Tibial artery (tissue), 4 donors: Measurements from ENCODE around the gene CCDC141.

ENCODE experiments used
- DNase-seq, 2 donors: peaks; one replicate each; pipeline ENCODE4 v3.0.0-alpha.2; 2019
- H3K27ac ChIP-seq, 2 donors: fragments of 200-600 bp; sonication (generic) in 1 of 2; 1 replicate in 1 of 2; 2 replicates in 1 of 2; pipeline ENCODE4 v1.5.1; 2018 to 2019; ENCODE audit warnings: mild to moderate bottlenecking in 1 of 2
- H3K27me3 ChIP-seq, 2 donors: fragments of 200-600 bp; sonication (generic) in 1 of 2; one replicate each; pipeline versions ENCODE4 v1.5.1 to v1.6.0; 2016 to 2019
- H3K36me3 ChIP-seq, 3 donors: fragments of 200-600 bp; sonication (generic) in 2 of 3; one replicate each; pipeline ENCODE4 v1.5.1; 2016 to 2019; ENCODE audit warnings: mild to moderate bottlenecking in 2 of 3
- H3K4me1 ChIP-seq, 4 donors: fragments of 200-600 bp; sonication (generic) in 2 of 4; 1 replicate in 3 of 4; 2 replicates in 1 of 4; pipeline ENCODE4 v1.5.1; 2016 to 2019
- H3K4me3 ChIP-seq, 2 donors: fragments of 200-600 bp; sonication (generic) in 1 of 2; 1 replicate in 1 of 2; 2 replicates in 1 of 2; pipeline ENCODE4 v1.5.1; 2018 to 2019; ENCODE audit warnings: mild to moderate bottlenecking in 2 of 2
- H3K9me3 ChIP-seq, 3 donors: fragments of 200-600 bp; sonication (generic) in 1 of 3; one replicate each; pipeline ENCODE4 v1.5.1; 2016 to 2019
- CTCF ChIP-seq, 2 experiments: fragments of 200-600 bp in 1 of 2; fragments of 450-650 bp in 1 of 2; IDR thresholded peaks; one replicate each; pipeline ENCODE4 v1.5.1; 2017 to 2019; ENCODE audit warnings: antibody characterized with exemption in 2 of 2, mild to moderate bottlenecking in 1 of 2, moderate library complexity in 1 of 2
- intact Hi-C: fragments of 100-400 bp; cut with DNase I; formaldehyde crosslinking; loops from one replicate; pipeline ENCODE4 v1.15.0; 2023; ENCODE audit warnings: low total_unique reads

CCDC141 gene

GRCh38 chr2:178807227-178808008, 242.5 kb downstream of the CCDC141 start, which contains the start of gene TTN:
Gene TTN, minus strand, starts transcription at chr2:178807423. Its CDS starts 2,781 bp downstream, at chr2:178804642.
- peaks cover 0 to 6% (median 0%) of the 10 kb centered on the region in 4 donors for H3K4me1 ChIP-seq
- H3K27ac ChIP-seq = no peak within 1 kb of the TSS
- no peak for TF ChIP-seq CTCF (IDR thresholded peaks at IDR 0.05)
- H3K4me3 ChIP-seq = no peak within 1 kb of the TSS
- no peaks in the 10 kb centered on the region for H3K27me3 ChIP-seq
- no peak for DNase-seq
- H3K9me3 ChIP-seq = no peaks in the 10 kb centered on the region
- H3K36me3 ChIP-seq = no peaks in the 10 kb centered on the region
- intact Hi-C loops = no loop called here

- no peak overlapping the region for H3K4me3 ChIP-seq
- no peaks in the 10 kb centered on the region for H3K9me3 ChIP-seq
- no peak for DNase-seq
- peaks cover 0 to 6% (median 0%) of the 10 kb centered on the region in 4 donors for H3K4me1 ChIP-seq
- no peaks in the 10 kb centered on the region for H3K36me3 ChIP-seq
- TF ChIP-seq CTCF (IDR thresholded peaks at IDR 0.05) = no peak
- H3K27ac ChIP-seq = no peak overlapping the region
- intact Hi-C loops = no loop called here
- H3K27me3 ChIP-seq = no peaks in the 10 kb centered on the region
These were observed 243.4 kb downstream of the CCDC141 start for GRCh38 chr2:178806543-178806942.

GRCh38 chr2:178805457-178805856, 244.5 kb downstream of the CCDC141 start:
- H3K27ac ChIP-seq = no peak overlapping the region
- H3K36me3 ChIP-seq = no peaks in the 10 kb centered on the region

GRCh38 chr2:178804791-178805190, 245.1 kb downstream of the CCDC141 start:
- Histone ChIP-seq H3K27ac (no peak overlapping the region), H3K27me3 (no peaks in the 10 kb centered on the region), H3K36me3 (no peaks in the 10 kb centered on the region), H3K4me1 (peaks cover 0 to 6% (median 0%) of the 10 kb centered on the region in 4 donors), H3K4me3 (no peak overlapping the region), H3K9me3 (no peaks in the 10 kb centered on the region)
- peak in 1 of 2 experiments; percentile 18 for TF ChIP-seq CTCF (IDR thresholded peaks at IDR 0.05)
- intact Hi-C loops = no loop called here
- DNase-seq = no peak

More at GRCh38 chr2:178805457-178805856, 244.5 kb downstream of the CCDC141 start:
- intact Hi-C loops = no loop called here
- H3K9me3 ChIP-seq = no peaks in the 10 kb centered on the region
- H3K4me1 ChIP-seq = peaks cover 0 to 6% (median 0%) of the 10 kb centered on the region in 4 donors
- no peak for DNase-seq
- TF ChIP-seq CTCF (IDR thresholded peaks at IDR 0.05) = no peak
- H3K27me3 ChIP-seq = no peaks in the 10 kb centered on the region
- H3K4me3 ChIP-seq = no peak overlapping the region

GRCh38 chr2:178800510-178800909, 249.4 kb downstream of the CCDC141 start:
- H3K27ac ChIP-seq = no peak overlapping the region
- intact Hi-C loops = no loop called here
- peaks cover 0 to 3% (median 0%) of the 10 kb centered on the region in 4 donors for H3K4me1 ChIP-seq
- no peak overlapping the region for H3K4me3 ChIP-seq
- no peak for TF ChIP-seq CTCF (IDR thresholded peaks at IDR 0.05)
- no peaks in the 10 kb centered on the region for H3K27me3 ChIP-seq
- H3K36me3 ChIP-seq = no peaks in the 10 kb centered on the region
- DNase-seq = no peak
- peaks cover 0 to 4% (median 0%) of the 10 kb centered on the region in 3 donors for H3K9me3 ChIP-seq
